Upper lobe of left lung (tissue), 4 donors: ENCODE measurements around the gene NUMA1.

Experiments
- EP300 ChIP-seq, 4 donors: sonication (generic); formaldehyde crosslinking; IDR thresholded peaks; one replicate each; pipeline ENCODE4 v1.5.1; 2017; ENCODE audit warnings: antibody characterized with exemption in 4 of 4, control low read depth in 2 of 4
- POLR2A ChIP-seq, 4 donors: fragments of 450-650 bp; IDR thresholded peaks; one replicate each; pipeline ENCODE4 v1.5.1; 2016 to 2017; ENCODE audit warnings: antibody characterized with exemption in 4 of 4, mild to moderate bottlenecking in 2 of 4
- POLR2AphosphoS5 ChIP-seq, 2 donors: sonication (generic); formaldehyde crosslinking; IDR thresholded peaks; one replicate each; pipeline ENCODE4 v1.5.1; 2017; ENCODE audit warnings: antibody characterized with exemption in 2 of 2
- TF ChIP-seq, protein P1 (sequence below), 6 experiments: fragments of 450-650 bp in 4 of 6; fragments of 200-600 bp in 2 of 6; sonication (generic) in 2 of 6; IDR thresholded peaks; one replicate each; pipeline ENCODE4 v1.5.1; 2016 to 2019; ENCODE audit warnings: antibody characterized with exemption in 6 of 6

DNA sequence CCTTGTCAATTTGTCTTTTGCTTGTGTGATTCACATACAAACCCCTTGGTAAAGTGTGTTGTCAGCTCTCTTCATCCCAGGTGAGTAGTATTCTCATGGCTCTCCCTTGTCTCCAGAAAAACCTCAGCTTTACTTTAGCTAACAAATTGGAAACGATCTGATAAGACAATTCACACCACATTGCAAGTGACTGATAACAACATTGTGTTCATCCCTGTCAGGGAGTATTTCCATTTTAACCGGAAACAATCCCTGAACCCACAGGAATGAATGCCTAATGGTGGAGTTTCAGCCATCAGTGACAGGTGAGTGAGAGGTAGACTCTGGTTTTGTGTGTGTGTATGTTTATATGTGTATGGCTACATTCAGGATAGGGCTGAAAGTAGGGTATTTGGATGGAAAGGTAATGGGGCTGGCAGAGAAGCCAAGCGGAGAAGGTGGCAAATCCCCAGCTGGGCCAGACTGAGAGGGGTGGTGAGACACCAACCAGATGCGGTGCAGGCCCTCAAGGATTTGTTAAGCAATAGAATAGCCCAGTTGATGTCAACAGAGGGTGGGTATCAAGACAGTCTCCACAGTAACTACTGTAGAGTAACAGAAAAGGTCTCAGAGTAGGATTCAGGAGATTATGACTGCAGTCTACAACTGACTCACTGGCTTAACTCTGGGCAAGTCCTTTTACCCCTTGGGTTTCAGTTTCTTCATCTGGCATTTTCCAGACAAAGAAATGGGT is 7.9 kb upstream of the NUMA1 start:
- TF ChIP-seq, protein P1, sequence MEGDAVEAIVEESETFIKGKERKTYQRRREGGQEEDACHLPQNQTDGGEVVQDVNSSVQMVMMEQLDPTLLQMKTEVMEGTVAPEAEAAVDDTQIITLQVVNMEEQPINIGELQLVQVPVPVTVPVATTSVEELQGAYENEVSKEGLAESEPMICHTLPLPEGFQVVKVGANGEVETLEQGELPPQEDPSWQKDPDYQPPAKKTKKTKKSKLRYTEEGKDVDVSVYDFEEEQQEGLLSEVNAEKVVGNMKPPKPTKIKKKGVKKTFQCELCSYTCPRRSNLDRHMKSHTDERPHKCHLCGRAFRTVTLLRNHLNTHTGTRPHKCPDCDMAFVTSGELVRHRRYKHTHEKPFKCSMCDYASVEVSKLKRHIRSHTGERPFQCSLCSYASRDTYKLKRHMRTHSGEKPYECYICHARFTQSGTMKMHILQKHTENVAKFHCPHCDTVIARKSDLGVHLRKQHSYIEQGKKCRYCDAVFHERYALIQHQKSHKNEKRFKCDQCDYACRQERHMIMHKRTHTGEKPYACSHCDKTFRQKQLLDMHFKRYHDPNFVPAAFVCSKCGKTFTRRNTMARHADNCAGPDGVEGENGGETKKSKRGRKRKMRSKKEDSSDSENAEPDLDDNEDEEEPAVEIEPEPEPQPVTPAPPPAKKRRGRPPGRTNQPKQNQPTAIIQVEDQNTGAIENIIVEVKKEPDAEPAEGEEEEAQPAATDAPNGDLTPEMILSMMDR (IDR thresholded peaks at IDR 0.05): no peak
- TF ChIP-seq EP300 (IDR thresholded peaks at IDR 0.05) (no peak), POLR2A (IDR thresholded peaks at IDR 0.05) (no peak), POLR2AphosphoS5 (IDR thresholded peaks at IDR 0.05) (no peak)
